PC-9 (cell line): ENCODE data around the gene BRINP3. TPM values are rescaled to one million over a fixed set of nuclear protein-coding genes. Genes with fewer than 3 reads are reported as not detected.

ENCODE experiments used
- BruUV-seq: library from RNA; stranded (reverse); fragments of 400-500 nt; replicated peaks from 2 replicates; lab custom pipeline; 2021; lab: Mats Ljungman, UMichigan
- CTCF ChIA-PET: fragments of 300-600 bp; sonication (Branson Sonifier 250); formaldehyde crosslinking; loops from one replicate; lab custom pipeline; 2022; ENCODE audit warnings: antibody characterized with exemption; lab: Charles Lee
- POLR2A ChIA-PET: fragments of 300-600 bp; sonication (Branson Sonifier 250); formaldehyde crosslinking; loops from one replicate; lab custom pipeline; 2022; ENCODE audit warnings: antibody characterized with exemption; ENCODE audit not compliant: unreplicated experiment; lab: Charles Lee
- DNase-seq, 2 experiments: peaks; one replicate each; pipeline versions ENCODE4 v3.0.0 to v3.0.0-alpha.2; 2015 to 2022; ENCODE audit warnings: mixed read lengths in 1 of 2
- H2AFZ ChIP-seq: fragments of 200-600 bp; sonication (generic); 2 replicates; pipeline ENCODE4 v1.8.1; 2017; ENCODE audit warnings: antibody characterized with exemption
- H3F3A ChIP-seq: fragments of 200-600 bp; sonication (generic); 2 replicates; pipeline ENCODE4 v1.8.1; 2017; ENCODE audit warnings: antibody characterized with exemption, mild to moderate bottlenecking, low read depth; ENCODE audit not compliant: insufficient read depth
- H3K27ac ChIP-seq: fragments of 200-600 bp; sonication (generic); 2 replicates; pipeline ENCODE4 v1.6.1; 2016; ENCODE audit warnings: mixed run types
- H3K27me3 ChIP-seq: fragments of 200-600 bp; sonication (generic); 2 replicates; pipeline ENCODE4 v1.6.1; 2016; ENCODE audit warnings: low read depth, mixed run types; ENCODE audit not compliant: insufficient read depth
- H3K36me3 ChIP-seq: fragments of 200-600 bp; sonication (generic); 2 replicates; pipeline ENCODE4 v1.6.1; 2016; ENCODE audit warnings: low read depth, mixed run types
- H3K4me1 ChIP-seq: fragments of 200-600 bp; sonication (generic); replicated peaks from 2 replicates; pipeline ENCODE4 v1.6.1; 2016; ENCODE audit warnings: mixed run types; ENCODE audit not compliant: insufficient read depth
- H3K4me2 ChIP-seq: fragments of 200-600 bp; sonication (generic); 2 replicates; pipeline ENCODE4 v1.6.1; 2017; ENCODE audit warnings: mixed run types
- H3K4me3 ChIP-seq: fragments of 200-600 bp; sonication (generic); 2 replicates; pipeline ENCODE4 v1.6.1; 2016; ENCODE audit warnings: mixed run types
- H3K79me2 ChIP-seq: fragments of 200-600 bp; sonication (generic); 2 replicates; pipeline ENCODE4 v1.6.1; 2017; ENCODE audit warnings: low read depth, mixed run types
- H3K9me2 ChIP-seq: fragments of 200-600 bp; sonication (generic); 2 replicates; pipeline ENCODE4 v1.8.1; 2017; ENCODE audit warnings: mild to moderate bottlenecking; ENCODE audit not compliant: insufficient read depth
- H3K9me3 ChIP-seq: fragments of 200-600 bp; sonication (generic); 2 replicates; pipeline ENCODE4 v1.8.1; 2016; ENCODE audit warnings: low read depth; ENCODE audit not compliant: insufficient read depth
- H4K20me1 ChIP-seq: fragments of 200-600 bp; sonication (generic); 2 replicates; pipeline ENCODE4 v1.8.1; 2017; ENCODE audit not compliant: insufficient read depth
- EZH2 ChIP-seq: fragments of 200-600 bp; sonication (generic); IDR thresholded peaks from 2 replicates; pipeline ENCODE4 v1.8.0; 2017; ENCODE audit warnings: antibody characterized with exemption, low read depth
- intact Hi-C: fragments of 100-400 bp; cut with micrococcal nuclease; formaldehyde crosslinking; loops from one replicate; pipeline ENCODE4 v1.10.0; 2022; ENCODE audit not compliant: unreplicated experiment
- total RNA-seq: library from RNA; stranded (reverse); gene quantifications from 2 replicates; pipeline ENCODE4 v1.2.3, GENCODE V29; 2021
- TF ChIP-seq, protein P1 (sequence below): fragments of 200-600 bp; sonication (generic); conservative IDR thresholded peaks from 2 replicates; pipeline ENCODE4 v1.6.1; 2017; ENCODE audit warnings: mixed run types, antibody characterized with exemption, mild to moderate bottlenecking, moderate library complexity

Gene BRINP3
- total RNA-seq, 1 experiment from 2014 or later, result not detected

DNA sequence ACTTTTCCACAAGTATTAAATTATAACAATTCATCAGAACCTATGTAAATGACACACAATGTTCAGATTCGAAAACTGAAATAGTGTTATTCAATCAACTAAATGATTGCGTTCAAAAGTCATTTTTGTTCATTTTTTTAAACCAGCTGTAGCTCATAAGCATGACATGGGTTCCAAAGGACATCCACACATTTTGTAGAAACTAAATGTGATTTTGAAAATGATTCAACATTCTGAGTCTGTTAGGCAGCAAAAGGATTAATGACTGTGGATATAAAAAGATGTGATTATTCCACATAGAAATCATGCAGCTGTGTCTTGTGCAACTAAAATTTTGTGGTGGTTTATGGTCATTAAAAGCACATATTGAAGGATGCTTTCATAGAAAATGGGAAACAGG, 204.5 kb downstream of the BRINP3 start:
- H3F3A ChIP-seq, result no peaks in the 10 kb centered on the region
- no peak overlapping the region for H3K4me3 ChIP-seq
- H3K36me3 ChIP-seq, result no peaks in the 10 kb centered on the region
- BruUV-seq, result no TSS peak
- no peaks in the 10 kb centered on the region for H3K79me2 ChIP-seq
- ChIA-PET CTCF (no interaction called here), POLR2A (no interaction called here)
- H3K9me2 ChIP-seq, result 0 out of 2 replicates have a peak, but pooled peaks cover 10% of the 10 kb centered on the region
- H2AFZ ChIP-seq, result no peak overlapping the region
- no peaks in the 10 kb centered on the region for H3K27me3 ChIP-seq
- H3K4me1 ChIP-seq, result no peaks in the 10 kb centered on the region
- no peak for DNase-seq
- H3K27ac ChIP-seq, result no peak overlapping the region
- H3K9me3 ChIP-seq, result no peaks in the 10 kb centered on the region
- H3K4me2 ChIP-seq, result no peak overlapping the region
- no peaks in the 10 kb centered on the region for H4K20me1 ChIP-seq
- intact Hi-C loops, result no loop called here
- TF ChIP-seq, protein P1, sequence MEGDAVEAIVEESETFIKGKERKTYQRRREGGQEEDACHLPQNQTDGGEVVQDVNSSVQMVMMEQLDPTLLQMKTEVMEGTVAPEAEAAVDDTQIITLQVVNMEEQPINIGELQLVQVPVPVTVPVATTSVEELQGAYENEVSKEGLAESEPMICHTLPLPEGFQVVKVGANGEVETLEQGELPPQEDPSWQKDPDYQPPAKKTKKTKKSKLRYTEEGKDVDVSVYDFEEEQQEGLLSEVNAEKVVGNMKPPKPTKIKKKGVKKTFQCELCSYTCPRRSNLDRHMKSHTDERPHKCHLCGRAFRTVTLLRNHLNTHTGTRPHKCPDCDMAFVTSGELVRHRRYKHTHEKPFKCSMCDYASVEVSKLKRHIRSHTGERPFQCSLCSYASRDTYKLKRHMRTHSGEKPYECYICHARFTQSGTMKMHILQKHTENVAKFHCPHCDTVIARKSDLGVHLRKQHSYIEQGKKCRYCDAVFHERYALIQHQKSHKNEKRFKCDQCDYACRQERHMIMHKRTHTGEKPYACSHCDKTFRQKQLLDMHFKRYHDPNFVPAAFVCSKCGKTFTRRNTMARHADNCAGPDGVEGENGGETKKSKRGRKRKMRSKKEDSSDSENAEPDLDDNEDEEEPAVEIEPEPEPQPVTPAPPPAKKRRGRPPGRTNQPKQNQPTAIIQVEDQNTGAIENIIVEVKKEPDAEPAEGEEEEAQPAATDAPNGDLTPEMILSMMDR, result no peak
- TF ChIP-seq EZH2, result no peak

GRCh38 chr1:190262538-190262937, 215.1 kb downstream of the BRINP3 start:
- Histone ChIP-seq H3K9me3 (no peaks in the 10 kb centered on the region), H3K4me3 (no peak overlapping the region), H3K36me3 (no peaks in the 10 kb centered on the region), H3K4me2 (no peak overlapping the region), H3K9me2 (peaks cover 5% of the 10 kb centered on the region; the same call in 1 of the 2 replicates), H3K27me3 (no peaks in the 10 kb centered on the region), H3K27ac (no peak overlapping the region), H3K79me2 (no peaks in the 10 kb centered on the region), H3K4me1 (no peaks in the 10 kb centered on the region), H3F3A (no peaks in the 10 kb centered on the region), H2AFZ (no peak overlapping the region), H4K20me1 (no peaks in the 10 kb centered on the region)
- ChIA-PET CTCF (no interaction called here), POLR2A (no interaction called here)
- intact Hi-C loops, result no loop called here
- TF ChIP-seq EZH2, result no peak
- TF ChIP-seq, protein P1, result no peak
- BruUV-seq, result no TSS peak
- no peak for DNase-seq

- Histone ChIP-seq H3K4me3 (no peak overlapping the region), H3F3A (no peaks in the 10 kb centered on the region), H3K9me2 (peaks cover 5% of the 10 kb centered on the region; the same call in 1 of the 2 replicates), H3K27me3 (no peaks in the 10 kb centered on the region), H3K9me3 (no peaks in the 10 kb centered on the region), H3K27ac (no peak overlapping the region), H3K4me2 (no peak overlapping the region), H4K20me1 (no peaks in the 10 kb centered on the region), H3K79me2 (no peaks in the 10 kb centered on the region), H2AFZ (no peak overlapping the region), H3K4me1 (no peaks in the 10 kb centered on the region), H3K36me3 (no peaks in the 10 kb centered on the region)
- intact Hi-C loops, result no loop called here
- CTCF ChIA-PET, result no interaction called here
- TF ChIP-seq EZH2, result no peak
- TF ChIP-seq, protein P1, result no peak
- DNase-seq, result no peak
- POLR2A ChIA-PET, result no interaction called here
- no TSS peak for BruUV-seq
These were observed 218.2 kb downstream of the BRINP3 start for GRCh38 chr1:190259424-190259823.
